B cell (primary cell): ENCODE measurements around the gene GOLGA1. TPM values are rescaled to one million over a fixed set of nuclear protein-coding genes. Genes with fewer than 3 reads are reported as not detected.
"Not testable (repeated sequence)": the region's sequence is repeated elsewhere in the genome, so short reads cannot be mapped to it uniquely, and the experiment has no call there.

Source experiments
- ATAC-seq: fragments of 200-7000 bp; cut with Tn5 transposase; one replicate; pipeline ENCODE4 v1.10.0; 2021; ENCODE audit warnings: low read depth, mild to moderate bottlenecking, moderate number of reproducible peaks, moderate library complexity
- CTCF ChIA-PET: fragments of 350-600 bp; sonication (Branson Sonifier 250); formaldehyde crosslinking; loops from one replicate; lab custom pipeline; 2021; ENCODE audit warnings: antibody characterized with exemption, inconsistent platforms; lab: Charles Lee
- POLR2A ChIA-PET: fragments of 350-600 bp; sonication (Branson Sonifier 250); formaldehyde crosslinking; loops from one replicate; lab custom pipeline; 2021; ENCODE audit warnings: antibody characterized with exemption; lab: Charles Lee
- DNase-seq: peaks from one replicate; pipeline ENCODE4 v3.0.0; 2013
- H2AFZ ChIP-seq: 2 replicates; pipeline ENCODE4 v1.6.1; 2012; ENCODE audit warnings: mild to moderate bottlenecking, low read depth, low read length; ENCODE audit not compliant: insufficient read depth, poor library complexity, severe bottlenecking
- H3K27ac ChIP-seq, 2 donors: 1 replicate in 1 of 2; 2 replicates in 1 of 2; pipeline ENCODE4 v1.5.1; 2012 to 2013; ENCODE audit warnings: low read length in 2 of 2, mild to moderate bottlenecking in 2 of 2, moderate library complexity in 1 of 2
- H3K27me3 ChIP-seq, 4 experiments: fragments of 200-600 bp in 1 of 4; sonication (generic) in 1 of 4; replicated peaks in 1 of 4; 1 replicate in 2 of 4; 2 replicates in 2 of 4; pipeline versions ENCODE4 v1.6.1 to v1.7.0; 2013 to 2016; ENCODE audit warnings: low read length in 3 of 4, mild to moderate bottlenecking in 2 of 4, mixed read lengths in 1 of 4, moderate library complexity in 1 of 4; ENCODE audit not compliant: insufficient read depth in 4 of 4, control insufficient read depth in 3 of 4; ENCODE audit errors: control extremely low read depth in 1 of 4
- H3K36me3 ChIP-seq, 2 experiments: replicated peaks in 1 of 2; 1 replicate in 1 of 2; 2 replicates in 1 of 2; pipeline versions ENCODE4 v1.6.1 to v1.7.1; 2013; ENCODE audit warnings: low read length in 1 of 2; ENCODE audit not compliant: insufficient read depth in 2 of 2, control insufficient read depth in 1 of 2; ENCODE audit errors: control extremely low read depth in 1 of 2, extremely low read depth in 1 of 2
- H3K4me1 ChIP-seq, 2 donors: fragments of 200-600 bp in 1 of 2; sonication (generic) in 1 of 2; 1 replicate in 1 of 2; 2 replicates in 1 of 2; pipeline versions ENCODE4 v1.5.1 to v1.6.1; 2013 to 2017; ENCODE audit warnings: low read length in 2 of 2; ENCODE audit not compliant: control insufficient read depth in 2 of 2, insufficient read depth in 2 of 2
- H3K4me2 ChIP-seq: replicated peaks from 2 replicates; pipeline ENCODE3; 2012; ENCODE audit warnings: mild to moderate bottlenecking, low read depth, low read length; ENCODE audit not compliant: poor library complexity, severe bottlenecking
- H3K4me3 ChIP-seq, 5 experiments: fragments of 200-600 bp in 1 of 5; sonication (generic) in 1 of 5; 1 replicate in 3 of 5; 2 replicates in 2 of 5; pipeline versions ENCODE4 v1.5.1 to v1.7.0; 2011 to 2016; ENCODE audit warnings: low read length in 4 of 5, mild to moderate bottlenecking in 4 of 5, low read depth in 2 of 5, control low read depth in 1 of 5, moderate library complexity in 1 of 5; ENCODE audit not compliant: insufficient read depth in 1 of 5; ENCODE audit errors: control extremely low read depth in 1 of 5, extremely low read depth in 1 of 5
- H3K79me2 ChIP-seq: fragments of 200-600 bp; sonication (generic); one replicate; pipeline ENCODE4 v1.6.0; 2016; ENCODE audit warnings: low read length; ENCODE audit not compliant: control insufficient read depth, insufficient read depth
- H3K9ac ChIP-seq: fragments of 200-600 bp; sonication (generic); 2 replicates; pipeline ENCODE4 v1.6.1; 2017; ENCODE audit warnings: mild to moderate bottlenecking, low read length, moderate library complexity
- H3K9me3 ChIP-seq, 3 donors: one replicate each; pipeline versions ENCODE4 v1.6.1 to v1.7.1; 2013; ENCODE audit warnings: low read length in 2 of 3; ENCODE audit not compliant: control insufficient read depth in 2 of 3, insufficient read depth in 1 of 3; ENCODE audit errors: control extremely low read depth in 1 of 3
- H4K20me1 ChIP-seq: 2 replicates; pipeline ENCODE4 v1.6.0; 2012; ENCODE audit warnings: mild to moderate bottlenecking, low read length; ENCODE audit not compliant: insufficient read depth, control insufficient read depth, poor library complexity, severe bottlenecking
- H3K27ac Mint-ChIP-seq: one replicate; pipeline ENCODE4 v1.8.0; 2021; ENCODE audit warnings: mixed read lengths
- H3K27me3 Mint-ChIP-seq: one replicate; pipeline ENCODE4 v1.8.0; 2021; ENCODE audit warnings: mixed read lengths
- H3K4me1 Mint-ChIP-seq: one replicate; pipeline ENCODE4 v1.8.0; 2021; ENCODE audit warnings: mixed read lengths
- H3K4me3 Mint-ChIP-seq: one replicate; pipeline ENCODE4 v1.8.0; 2021; ENCODE audit warnings: mixed read lengths
- H3K9me3 Mint-ChIP-seq: one replicate; pipeline ENCODE4 v1.8.0; 2022; ENCODE audit warnings: mixed read lengths; ENCODE audit not compliant: insufficient read depth
- EZH2 ChIP-seq: IDR thresholded peaks from 2 replicates; pipeline ENCODE4 v1.6.1; 2012; ENCODE audit warnings: borderline replicate concordance, low read depth, mild to moderate bottlenecking, moderate library complexity, low read length; ENCODE audit not compliant: insufficient read depth, poor library complexity, severe bottlenecking
- WGBS: methylation state at CpG from one replicate; pipeline ENCODE4 v1.1.5; 2013; ENCODE audit warnings: missing lambda C conversion rate; ENCODE audit not compliant: insufficient coverage; 5-methylcytosine and 5-hydroxymethylcytosine counted together
- intact Hi-C: fragments of 100-400 bp; cut with micrococcal nuclease; formaldehyde crosslinking; loops from one replicate; pipeline ENCODE4 v1.10.0; 2022
- polyA plus RNA-seq: library from polyadenylated mRNA; depleted of rRNA; stranded (reverse); fragments of >200 nt; gene quantifications from 2 replicates; pipeline ENCODE4 v1.2.3, GENCODE V29; 2012
- total RNA-seq, 2 donors: library from RNA; stranded (reverse); fragments of 120-200 nt in 1 of 2; gene quantifications; 1 replicate in 1 of 2; 2 replicates in 1 of 2; pipeline versions ENCODE4 v1.2.3 to v1.2.4, GENCODE V29; 2013 to 2022
- TF ChIP-seq, protein P1 (sequence below): fragments of 200-600 bp; IDR thresholded peaks from one replicate; pipeline ENCODE4 v1.8.0; 2022; ENCODE audit warnings: antibody characterized with exemption, mild to moderate bottlenecking

The GOLGA1 gene
- total and polyA plus RNA-seq, 2 donors (not counting 1 experiment from before 2014, with no cell fraction given) = 13.4 to 26.2 TPM

DNA sequence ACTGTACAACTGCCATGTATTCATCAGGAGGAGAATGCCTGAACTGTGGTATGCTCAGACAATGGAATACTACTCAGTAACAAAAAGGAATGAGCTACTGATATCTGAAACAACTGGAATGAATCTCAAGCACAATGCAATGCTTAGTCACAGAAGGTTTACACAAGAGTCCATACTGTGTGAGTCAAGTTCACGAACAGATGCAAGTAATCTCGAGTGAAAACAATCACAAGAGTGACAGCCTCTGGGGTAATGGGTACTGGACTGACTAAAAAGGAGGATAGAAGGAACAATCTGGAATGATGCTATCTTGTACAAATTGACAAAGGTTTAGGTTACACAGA lies 19.5 kb upstream of the GOLGA1 start:
- peaks cover 10% of the 10 kb centered on the region for H3K4me1 Mint-ChIP-seq
- 100% methylated on average over 2 of the region's 2 CpGs for whole genome bisulfite sequencing
- H3K36me3 ChIP-seq = no peaks in the 10 kb centered on the region

DNA sequence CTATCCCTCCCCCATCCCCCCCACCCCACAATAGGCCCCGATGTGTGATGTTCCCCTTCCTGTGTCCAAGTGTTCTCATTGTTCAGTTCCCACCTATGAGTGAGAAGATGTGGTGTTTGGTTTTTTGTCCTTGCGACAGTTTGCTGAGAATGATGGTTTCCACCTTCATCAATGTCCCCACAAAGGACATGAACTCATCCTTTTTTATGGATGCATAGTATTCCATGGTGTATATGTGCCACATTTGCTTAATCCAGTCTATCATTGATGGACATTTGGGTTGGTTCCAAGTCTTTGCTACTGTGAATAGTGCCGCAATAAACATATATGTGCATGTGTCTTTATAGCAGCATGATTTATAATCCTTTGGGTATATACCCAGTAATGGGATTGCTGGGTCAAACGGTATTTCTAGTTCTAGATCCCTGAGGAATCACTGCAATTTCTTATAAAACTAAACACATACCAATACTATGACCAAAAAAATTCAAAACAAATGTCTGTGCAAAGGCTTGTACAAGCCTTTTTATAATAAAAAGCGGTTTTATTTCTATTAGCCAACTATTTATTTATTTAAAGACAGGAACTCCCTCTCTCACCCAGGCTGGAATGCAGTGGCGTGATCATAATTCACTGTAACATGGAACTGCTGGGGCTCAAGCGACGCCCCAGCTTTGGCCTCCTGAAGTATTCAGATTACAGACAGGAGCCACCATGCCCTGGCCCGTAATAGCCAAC lies 19.0 kb upstream of the GOLGA1 start:
- H3K9me3 ChIP-seq, POLR2A ChIA-PET, H4K20me1 ChIP-seq, CTCF ChIA-PET, H3K4me3 Mint-ChIP-seq, H3K27ac Mint-ChIP-seq, H3K9ac ChIP-seq, H2AFZ ChIP-seq, H3K79me2 ChIP-seq, H3K27ac ChIP-seq, H3K36me3 ChIP-seq, H3K4me3 ChIP-seq, H3K9me3 Mint-ChIP-seq, intact Hi-C loops, H3K27me3 Mint-ChIP-seq, ATAC-seq, DNase-seq, H3K4me1 Mint-ChIP-seq, H3K4me2 ChIP-seq, H3K27me3 ChIP-seq: not testable (repeated sequence)
- WGBS = 100% methylated on average over 3 of the region's 9 CpGs
- H3K4me1 ChIP-seq = peaks cover 5 to 15% of the 10 kb centered on the region in 2 donors

More for the DNA sequence above, 19.5 kb upstream of the GOLGA1 start:
- H3K27ac Mint-ChIP-seq = no peak overlapping the region
- H3K79me2 ChIP-seq = no peaks in the 10 kb centered on the region
- intact Hi-C loops = no loop called here
- H3K27ac ChIP-seq = no peak overlapping the region
- TF ChIP-seq, protein P1, sequence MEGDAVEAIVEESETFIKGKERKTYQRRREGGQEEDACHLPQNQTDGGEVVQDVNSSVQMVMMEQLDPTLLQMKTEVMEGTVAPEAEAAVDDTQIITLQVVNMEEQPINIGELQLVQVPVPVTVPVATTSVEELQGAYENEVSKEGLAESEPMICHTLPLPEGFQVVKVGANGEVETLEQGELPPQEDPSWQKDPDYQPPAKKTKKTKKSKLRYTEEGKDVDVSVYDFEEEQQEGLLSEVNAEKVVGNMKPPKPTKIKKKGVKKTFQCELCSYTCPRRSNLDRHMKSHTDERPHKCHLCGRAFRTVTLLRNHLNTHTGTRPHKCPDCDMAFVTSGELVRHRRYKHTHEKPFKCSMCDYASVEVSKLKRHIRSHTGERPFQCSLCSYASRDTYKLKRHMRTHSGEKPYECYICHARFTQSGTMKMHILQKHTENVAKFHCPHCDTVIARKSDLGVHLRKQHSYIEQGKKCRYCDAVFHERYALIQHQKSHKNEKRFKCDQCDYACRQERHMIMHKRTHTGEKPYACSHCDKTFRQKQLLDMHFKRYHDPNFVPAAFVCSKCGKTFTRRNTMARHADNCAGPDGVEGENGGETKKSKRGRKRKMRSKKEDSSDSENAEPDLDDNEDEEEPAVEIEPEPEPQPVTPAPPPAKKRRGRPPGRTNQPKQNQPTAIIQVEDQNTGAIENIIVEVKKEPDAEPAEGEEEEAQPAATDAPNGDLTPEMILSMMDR = no peak
- TF ChIP-seq EZH2 = no peak
- POLR2A ChIA-PET = no interaction called here
- no peaks in the 10 kb centered on the region for H3K27me3 ChIP-seq
- ATAC-seq (no peak), DNase-seq (no peak)
- H3K27me3 Mint-ChIP-seq = no peaks in the 10 kb centered on the region
- H3K4me2 ChIP-seq = no peak overlapping the region
- H4K20me1 ChIP-seq = no peaks in the 10 kb centered on the region
- no peaks in the 10 kb centered on the region for H3K9me3 ChIP-seq
- peaks cover 5 to 15% of the 10 kb centered on the region in 2 donors for H3K4me1 ChIP-seq
- no peak overlapping the region for H2AFZ ChIP-seq
- CTCF ChIA-PET = interaction anchor here (1.1 kb wide), 1 partner anchor 28 kb away, joined by 3 read pairs; no protein-coding TSS in a partner anchor
- no peak overlapping the region for H3K9ac ChIP-seq
- H3K9me3 Mint-ChIP-seq = no peaks in the 10 kb centered on the region
- H3K4me3 Mint-ChIP-seq = no peak overlapping the region
- H3K4me3 ChIP-seq = no peak overlapping the region
